ENCODE data around the gene GSN.

GRCh38 chr9:121323449-121324151 lies 55.6 kb downstream of the GSN start:
- TF ChIP-seq CTCF (IDR thresholded peaks at IDR 0.05 in 4 of 5, conservative IDR thresholded peaks at IDR 0.05 in 1 of 5) (no peak), POLR2A (IDR thresholded peaks at IDR 0.05) (no peak)
